HL-60 (cell line): Measurements from ENCODE around the gene TFB1M.

Experiments
- DNase-seq, 2 experiments: peaks; one replicate each; pipeline ENCODE4 v3.0.0-alpha.2; 2010 to 2020; ENCODE audit warnings: low read depth in 1 of 2, low spot score in 1 of 2
- H3K27ac ChIP-seq: fragments of 250-450 bp; sonication (Bioruptor Pico); replicated peaks from 2 replicates; pipeline ENCODE4 v1.5.1; 2020; ENCODE audit warnings: mild to moderate bottlenecking, moderate library complexity
- H3K27me3 ChIP-seq: fragments of 250-450 bp; sonication (Bioruptor Pico); 2 replicates; pipeline ENCODE4 v1.5.1; 2021; ENCODE audit warnings: mild to moderate bottlenecking, moderate library complexity; ENCODE audit not compliant: insufficient read depth, poor library complexity, severe bottlenecking
- H3K4me3 ChIP-seq: replicated peaks from 2 replicates; pipeline ENCODE4 v1.5.1; 2011; ENCODE audit warnings: mild to moderate bottlenecking, control low read depth, low read length; ENCODE audit not compliant: insufficient read depth
- GABPA ChIP-seq: IDR thresholded peaks from 2 replicates; pipeline ENCODE4 v1.6.1; 2012; ENCODE audit warnings: low read depth
- POLR2AphosphoS5 ChIP-seq: IDR thresholded peaks from 2 replicates; pipeline ENCODE4 v1.6.1; 2012; ENCODE audit warnings: low read depth
- SPI1 ChIP-seq: IDR thresholded peaks from 2 replicates; pipeline ENCODE4 v1.6.1; 2012; ENCODE audit warnings: low read depth, mild to moderate bottlenecking, borderline replicate concordance
- TF ChIP-seq, protein P1 (sequence below): IDR thresholded peaks from one replicate; pipeline ENCODE4 v1.5.1; 2011; ENCODE audit warnings: low read length, control low read depth, inconsistent platforms; ENCODE audit not compliant: insufficient read depth
- TF ChIP-seq, protein P2 (sequence below): IDR thresholded peaks from 2 replicates; pipeline ENCODE4 v1.6.1; 2012; ENCODE audit warnings: low read depth; ENCODE audit not compliant: insufficient replicate concordance

The TFB1M gene

DNA sequence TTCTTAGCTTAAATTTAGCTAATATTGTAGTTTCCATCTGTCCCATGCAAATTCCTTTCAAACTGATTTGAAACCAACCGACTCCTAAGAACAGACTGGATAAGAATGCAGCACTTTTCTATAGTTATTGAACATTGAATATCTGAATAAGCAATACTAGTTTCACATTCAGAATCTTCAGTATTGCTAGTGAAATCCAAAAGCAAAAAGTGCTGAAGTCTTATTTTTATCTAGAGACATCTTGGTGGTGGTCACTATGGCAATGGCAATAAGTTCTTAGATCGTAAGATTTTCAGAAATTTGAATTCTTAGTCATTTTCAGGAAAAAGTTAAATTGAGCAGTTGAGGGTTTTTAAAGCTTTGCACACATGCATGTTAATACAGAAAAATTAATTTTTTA is 2.7 kb downstream of the TFB1M start:
- Histone ChIP-seq H3K27me3 (no peaks in the 10 kb centered on the region), H3K4me3 (no peak overlapping the region), H3K27ac (no peak overlapping the region)
- no peak for TF ChIP-seq POLR2AphosphoS5
- no peak for TF ChIP-seq GABPA
- TF ChIP-seq, protein P1, sequence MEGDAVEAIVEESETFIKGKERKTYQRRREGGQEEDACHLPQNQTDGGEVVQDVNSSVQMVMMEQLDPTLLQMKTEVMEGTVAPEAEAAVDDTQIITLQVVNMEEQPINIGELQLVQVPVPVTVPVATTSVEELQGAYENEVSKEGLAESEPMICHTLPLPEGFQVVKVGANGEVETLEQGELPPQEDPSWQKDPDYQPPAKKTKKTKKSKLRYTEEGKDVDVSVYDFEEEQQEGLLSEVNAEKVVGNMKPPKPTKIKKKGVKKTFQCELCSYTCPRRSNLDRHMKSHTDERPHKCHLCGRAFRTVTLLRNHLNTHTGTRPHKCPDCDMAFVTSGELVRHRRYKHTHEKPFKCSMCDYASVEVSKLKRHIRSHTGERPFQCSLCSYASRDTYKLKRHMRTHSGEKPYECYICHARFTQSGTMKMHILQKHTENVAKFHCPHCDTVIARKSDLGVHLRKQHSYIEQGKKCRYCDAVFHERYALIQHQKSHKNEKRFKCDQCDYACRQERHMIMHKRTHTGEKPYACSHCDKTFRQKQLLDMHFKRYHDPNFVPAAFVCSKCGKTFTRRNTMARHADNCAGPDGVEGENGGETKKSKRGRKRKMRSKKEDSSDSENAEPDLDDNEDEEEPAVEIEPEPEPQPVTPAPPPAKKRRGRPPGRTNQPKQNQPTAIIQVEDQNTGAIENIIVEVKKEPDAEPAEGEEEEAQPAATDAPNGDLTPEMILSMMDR, result no peak
- no peak for DNase-seq

DNA sequence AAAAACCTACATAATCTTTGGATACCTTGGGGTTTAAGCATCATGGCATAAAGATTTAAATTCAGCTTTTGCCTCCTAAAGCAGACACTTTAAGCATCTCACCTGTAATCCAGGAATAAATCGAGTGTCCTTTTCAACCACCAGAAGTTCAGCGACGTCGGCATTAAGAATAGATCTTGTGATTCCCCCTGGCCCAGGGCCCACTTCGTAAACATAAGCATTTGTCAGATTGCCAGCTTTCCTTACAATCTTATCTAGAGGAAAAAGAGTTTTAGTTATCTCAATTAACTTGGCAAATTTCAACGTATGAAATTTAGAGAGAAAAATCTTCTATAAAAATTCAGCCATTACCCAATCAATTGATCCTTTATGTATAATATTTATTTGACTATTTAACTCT is 3.2 kb downstream of the TFB1M start:
- DNase-seq, result no peak
- no peak overlapping the region for H3K27ac ChIP-seq
- no peaks in the 10 kb centered on the region for H3K27me3 ChIP-seq
- TF ChIP-seq POLR2AphosphoS5, result no peak
- TF ChIP-seq, protein P1, result no peak
- TF ChIP-seq SPI1, result no peak
- no peak overlapping the region for H3K4me3 ChIP-seq

DNA sequence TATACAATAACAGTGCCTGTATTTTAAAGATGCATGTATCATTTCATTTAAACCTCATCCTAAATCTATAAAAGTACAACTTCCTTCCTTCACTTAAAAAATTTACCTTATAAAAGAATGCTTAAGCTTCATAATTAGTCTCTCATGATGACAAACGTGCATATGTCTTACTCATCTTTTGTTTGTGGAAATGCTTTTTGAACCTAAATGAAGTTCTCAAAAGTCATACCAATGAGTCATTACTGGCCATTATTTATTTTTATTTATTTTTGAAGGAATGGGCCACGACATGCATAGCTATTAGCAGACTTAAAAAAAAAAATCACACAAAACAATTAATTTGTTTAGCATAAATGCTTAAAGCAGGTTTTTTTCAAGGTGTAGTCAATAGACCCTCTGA is 3.7 kb downstream of the TFB1M start:
- no peak for DNase-seq
- TF ChIP-seq, protein P2, sequence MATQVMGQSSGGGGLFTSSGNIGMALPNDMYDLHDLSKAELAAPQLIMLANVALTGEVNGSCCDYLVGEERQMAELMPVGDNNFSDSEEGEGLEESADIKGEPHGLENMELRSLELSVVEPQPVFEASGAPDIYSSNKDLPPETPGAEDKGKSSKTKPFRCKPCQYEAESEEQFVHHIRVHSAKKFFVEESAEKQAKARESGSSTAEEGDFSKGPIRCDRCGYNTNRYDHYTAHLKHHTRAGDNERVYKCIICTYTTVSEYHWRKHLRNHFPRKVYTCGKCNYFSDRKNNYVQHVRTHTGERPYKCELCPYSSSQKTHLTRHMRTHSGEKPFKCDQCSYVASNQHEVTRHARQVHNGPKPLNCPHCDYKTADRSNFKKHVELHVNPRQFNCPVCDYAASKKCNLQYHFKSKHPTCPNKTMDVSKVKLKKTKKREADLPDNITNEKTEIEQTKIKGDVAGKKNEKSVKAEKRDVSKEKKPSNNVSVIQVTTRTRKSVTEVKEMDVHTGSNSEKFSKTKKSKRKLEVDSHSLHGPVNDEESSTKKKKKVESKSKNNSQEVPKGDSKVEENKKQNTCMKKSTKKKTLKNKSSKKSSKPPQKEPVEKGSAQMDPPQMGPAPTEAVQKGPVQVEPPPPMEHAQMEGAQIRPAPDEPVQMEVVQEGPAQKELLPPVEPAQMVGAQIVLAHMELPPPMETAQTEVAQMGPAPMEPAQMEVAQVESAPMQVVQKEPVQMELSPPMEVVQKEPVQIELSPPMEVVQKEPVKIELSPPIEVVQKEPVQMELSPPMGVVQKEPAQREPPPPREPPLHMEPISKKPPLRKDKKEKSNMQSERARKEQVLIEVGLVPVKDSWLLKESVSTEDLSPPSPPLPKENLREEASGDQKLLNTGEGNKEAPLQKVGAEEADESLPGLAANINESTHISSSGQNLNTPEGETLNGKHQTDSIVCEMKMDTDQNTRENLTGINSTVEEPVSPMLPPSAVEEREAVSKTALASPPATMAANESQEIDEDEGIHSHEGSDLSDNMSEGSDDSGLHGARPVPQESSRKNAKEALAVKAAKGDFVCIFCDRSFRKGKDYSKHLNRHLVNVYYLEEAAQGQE, result no peak
- TF ChIP-seq POLR2AphosphoS5 (no peak), GABPA (no peak), SPI1 (no peak)
- TF ChIP-seq, protein P1, result no peak
- Histone ChIP-seq H3K27ac (no peak overlapping the region), H3K27me3 (no peaks in the 10 kb centered on the region), H3K4me3 (no peak overlapping the region)

DNA sequence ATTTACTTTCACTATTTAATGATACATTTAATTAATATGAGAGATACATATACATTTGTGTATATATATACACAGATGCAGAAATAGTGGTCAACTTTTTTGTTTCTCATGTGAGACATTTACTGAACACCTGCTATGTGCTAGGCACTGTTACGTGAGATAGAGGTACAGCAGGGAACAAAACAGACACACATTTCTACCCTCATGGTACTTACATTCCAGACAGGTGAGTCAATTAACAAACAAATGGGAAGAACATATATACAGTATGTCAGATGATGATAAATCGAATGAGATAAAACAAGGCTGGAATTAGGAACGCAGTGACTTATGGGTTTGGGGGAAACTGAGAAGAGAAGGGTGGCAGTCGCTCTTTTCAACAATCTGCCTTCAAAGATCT is 5.1 kb downstream of the TFB1M start:
- no peak for DNase-seq
- no peaks in the 10 kb centered on the region for H3K27me3 ChIP-seq
- TF ChIP-seq SPI1 (no peak), GABPA (no peak), POLR2AphosphoS5 (no peak)
- TF ChIP-seq, protein P1, result no peak
- TF ChIP-seq, protein P2, result no peak
- no peak overlapping the region for H3K4me3 ChIP-seq
- no peak overlapping the region for H3K27ac ChIP-seq
